NK-92 (cell line): ENCODE data around the gene CD200R1L.

Experiments
- DNase-seq: peaks from one replicate; lab custom pipeline; 2025; ENCODE audit not compliant: unreplicated experiment; lab: John Stamatoyannopoulos, UW

The CD200R1L gene

DNA sequence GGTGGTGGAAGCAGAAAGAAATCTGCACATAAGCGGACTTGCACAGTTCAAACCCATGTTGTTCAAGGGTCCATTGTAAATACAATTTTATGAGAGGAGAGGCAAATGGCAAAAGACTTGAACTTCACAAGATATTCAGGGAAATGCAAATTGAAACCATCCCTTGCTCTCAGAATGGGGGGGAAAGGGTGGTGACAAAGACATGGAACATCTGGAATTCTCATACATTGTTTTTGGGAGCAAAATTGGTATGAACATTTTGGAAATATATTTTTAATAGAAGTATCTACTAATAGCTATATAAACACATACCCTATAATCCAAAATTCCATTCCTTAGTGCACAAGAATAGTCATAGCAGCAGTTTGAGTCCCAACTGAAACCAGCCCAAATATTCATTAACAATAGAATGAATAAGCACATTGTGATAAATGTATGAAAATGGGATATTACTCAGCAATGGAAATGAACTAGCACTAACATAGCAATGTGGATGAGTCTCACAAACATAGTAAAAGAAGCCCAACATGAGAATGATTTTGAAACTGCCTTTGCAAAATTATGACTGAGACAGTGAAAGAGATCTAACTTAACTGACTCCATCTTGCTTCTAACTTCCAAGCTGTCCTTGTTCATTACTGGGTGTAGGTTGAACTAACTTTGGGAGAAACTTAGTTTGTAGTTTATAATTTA, 77.2 kb downstream of the CD200R1L start:
- DNase-seq = no peak

DNA sequence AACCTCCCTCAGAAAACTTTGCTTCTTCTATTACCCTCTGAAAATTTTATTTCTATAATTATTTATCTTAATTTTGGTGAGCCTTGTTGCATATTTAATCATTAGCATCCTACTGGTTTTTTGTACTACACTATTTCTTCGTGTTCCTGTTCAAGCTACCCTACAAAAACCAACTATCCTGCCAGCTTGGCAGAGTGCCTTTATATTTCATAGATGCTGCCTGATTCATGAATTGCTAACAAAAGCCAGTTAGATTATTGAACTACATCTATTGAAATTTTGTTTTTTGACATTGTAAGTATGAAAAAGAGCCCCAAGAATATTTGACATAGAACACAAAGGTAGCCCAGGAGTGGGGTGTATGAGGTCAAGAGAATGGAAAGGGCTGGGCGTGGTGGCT, 78.9 kb downstream of the CD200R1L start:
- no peak for DNase-seq

DNA sequence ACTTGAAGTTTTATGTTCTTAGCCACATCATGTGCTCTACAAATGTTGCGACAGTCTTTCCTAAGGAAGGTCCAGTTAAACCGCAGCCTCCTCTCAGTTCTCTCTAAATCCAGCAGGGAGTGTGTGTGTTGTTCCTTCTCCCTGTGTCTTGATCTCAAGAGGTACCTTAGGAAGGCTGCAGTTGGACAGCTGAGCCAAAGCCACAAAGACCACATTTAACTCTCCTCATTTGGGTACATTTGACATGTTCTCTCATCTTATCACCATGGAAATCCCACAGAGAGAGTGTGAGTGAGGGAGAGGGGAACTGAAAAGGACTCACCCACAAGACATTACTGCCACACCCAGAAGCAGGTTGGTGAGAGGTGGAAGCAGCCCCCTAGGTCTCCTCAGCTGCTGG, 79.5 kb downstream of the CD200R1L start:
- DNase-seq = no peak
